ENCODE results near the gene DRP2.
"Not testable (repeated sequence)": the region's sequence is repeated elsewhere in the genome, so short reads cannot be mapped to it uniquely, and the experiment has no call there.

The DRP2 gene

DNA sequence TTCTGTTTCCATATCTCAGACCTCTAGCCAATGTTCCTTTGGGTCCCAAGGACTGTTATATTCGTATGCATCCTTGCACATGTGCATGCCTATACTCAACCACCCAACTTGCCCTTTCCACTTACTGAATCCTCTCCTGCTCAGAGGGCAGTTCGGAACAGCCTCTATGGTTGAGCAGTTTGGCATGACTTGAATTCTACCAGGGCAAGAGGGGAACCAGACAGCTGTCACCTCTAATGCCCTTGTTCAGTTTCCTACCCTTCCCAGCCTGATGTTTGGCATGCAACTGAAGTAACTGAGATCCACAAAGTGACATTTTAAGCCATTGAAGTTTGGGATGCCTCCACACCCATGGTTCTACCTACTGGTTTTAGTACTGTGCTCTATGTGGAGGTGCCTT, 17.5 kb downstream of the DRP2 start:
- DNase-seq = no peak

DNA sequence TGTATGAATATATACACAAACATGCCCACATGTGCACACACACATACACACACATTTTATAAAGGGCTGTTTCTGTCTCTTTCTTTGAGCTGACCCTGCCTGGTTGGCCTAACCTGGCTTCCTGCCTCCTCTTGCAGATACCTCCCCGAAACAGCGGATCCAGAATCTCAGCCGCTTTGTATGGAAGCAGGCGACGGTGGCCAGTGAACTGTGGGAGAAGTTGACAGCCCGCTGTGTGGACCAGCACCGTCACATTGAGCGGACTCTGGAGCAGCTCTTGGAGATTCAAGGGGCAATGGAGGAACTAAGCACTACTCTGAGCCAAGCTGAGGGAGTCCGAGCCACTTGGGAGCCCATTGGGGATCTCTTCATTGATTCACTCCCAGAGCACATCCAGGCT, 21.9 kb downstream of the DRP2 start:
- DNase-seq = no peak

DNA sequence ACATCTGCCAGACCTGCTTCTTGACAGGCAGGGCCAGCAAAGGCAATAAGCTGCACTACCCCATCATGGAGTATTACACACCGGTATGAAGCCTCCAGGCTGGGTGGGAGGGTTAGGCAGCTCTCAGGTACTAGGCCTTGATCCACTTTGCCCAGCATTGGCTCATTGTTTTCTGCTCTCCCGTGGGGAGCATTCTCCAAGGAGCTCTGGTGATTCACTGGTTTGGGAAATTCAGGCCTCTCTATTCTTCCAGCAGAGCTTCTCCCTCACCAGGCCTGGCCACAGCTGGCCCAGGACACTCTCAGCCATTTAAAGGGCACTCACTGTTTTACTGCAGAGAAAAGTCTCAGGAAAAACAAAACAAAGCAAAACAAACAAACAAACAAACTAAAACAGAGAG, 33.0 kb downstream of the DRP2 start:
- no peak for DNase-seq

DNA sequence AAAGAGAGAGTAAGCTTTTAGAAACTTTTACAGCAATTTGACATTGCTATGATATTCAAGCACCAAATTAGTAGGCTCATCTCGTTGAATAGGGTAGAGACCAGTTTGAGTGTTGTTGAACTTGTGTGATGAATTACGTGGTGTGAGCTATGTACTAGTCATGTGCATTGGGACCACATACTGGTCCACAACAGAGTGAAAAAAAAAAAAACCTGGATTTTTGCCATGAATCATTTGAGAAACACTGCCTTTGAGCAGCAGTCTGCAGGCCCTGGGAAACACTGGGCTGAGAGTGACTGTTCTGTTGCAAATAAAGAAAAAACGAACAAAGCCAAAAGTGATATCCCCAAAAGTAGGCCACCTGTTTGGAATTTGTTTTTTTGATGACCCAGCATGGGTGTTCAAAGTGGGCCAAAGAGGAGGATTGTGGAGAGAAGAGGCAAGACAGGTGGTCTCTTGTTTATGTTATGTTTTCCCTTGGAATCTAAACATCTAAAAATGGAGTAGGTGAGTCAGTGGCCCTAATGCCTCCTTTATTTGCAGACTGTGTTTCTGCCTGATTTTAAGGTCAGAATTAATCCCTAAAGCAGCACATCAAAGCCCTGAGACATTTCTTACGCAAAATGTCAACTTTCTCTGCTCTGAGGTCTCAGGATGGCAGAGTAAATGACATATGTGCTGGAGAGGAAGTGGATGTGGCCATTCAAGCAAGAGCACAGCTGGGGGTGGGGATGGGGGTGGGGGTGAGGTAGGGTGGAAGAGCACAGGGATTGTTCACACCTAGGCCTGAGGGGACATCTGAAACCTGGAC, 38.1 kb downstream of the DRP2 start:
- no peak for DNase-seq

DNA sequence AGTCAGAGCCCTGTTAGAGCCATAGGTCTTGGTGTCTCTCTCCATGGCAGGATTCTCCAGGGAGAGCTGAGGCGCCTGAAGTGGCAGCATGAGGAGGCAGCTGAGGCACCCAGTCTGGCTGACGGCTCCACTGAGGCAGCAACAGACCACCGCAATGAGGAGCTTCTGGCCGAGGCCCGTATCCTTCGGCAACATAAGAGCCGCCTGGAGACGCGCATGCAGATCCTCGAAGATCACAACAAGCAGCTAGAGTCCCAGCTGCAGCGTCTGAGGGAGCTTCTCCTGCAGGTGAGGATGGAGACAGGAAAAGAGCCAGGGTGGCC, 38.6 kb downstream of the DRP2 start:
- no peak for DNase-seq

DNA sequence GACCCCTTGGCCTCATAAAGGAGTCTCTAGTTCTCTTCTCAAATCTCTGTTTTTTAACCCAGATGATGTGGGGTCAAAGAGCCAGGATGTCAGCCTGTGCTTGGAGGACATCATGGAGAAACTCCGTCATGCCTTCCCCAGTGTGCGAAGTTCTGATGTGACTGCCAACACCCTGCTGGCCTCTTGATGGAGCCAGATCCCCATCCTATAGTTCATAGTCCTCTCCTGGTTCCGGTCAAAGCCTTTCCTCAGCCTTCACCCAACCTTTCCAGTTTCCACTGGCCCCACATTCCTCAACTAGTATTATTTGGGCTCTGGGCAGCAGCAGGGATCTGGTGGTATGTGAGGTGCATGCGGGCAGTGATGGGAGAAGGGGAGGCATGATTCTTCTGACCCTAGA, 40.8 kb downstream of the DRP2 start:
- no peak for DNase-seq

DNA sequence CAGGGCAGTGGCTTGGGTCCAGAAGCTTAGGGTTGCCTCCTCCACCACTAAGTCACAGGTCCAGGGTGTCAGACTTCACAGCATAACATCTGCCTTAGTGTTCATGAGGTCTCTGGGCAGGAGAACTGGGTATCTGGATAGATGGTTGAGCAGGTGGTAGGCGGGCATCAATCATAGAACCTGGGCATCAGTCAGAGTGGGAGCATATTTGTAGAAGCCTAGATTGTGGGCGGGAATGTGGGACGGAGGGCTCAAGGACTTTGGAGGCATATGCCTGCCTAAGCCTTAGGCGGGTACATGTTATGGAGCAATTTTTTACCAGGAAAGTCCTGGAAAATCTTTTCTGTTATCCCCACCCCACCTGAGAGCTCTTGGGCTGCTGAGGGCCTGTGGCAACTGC, 43.0 kb downstream of the DRP2 start:
- no peak for DNase-seq

DNA sequence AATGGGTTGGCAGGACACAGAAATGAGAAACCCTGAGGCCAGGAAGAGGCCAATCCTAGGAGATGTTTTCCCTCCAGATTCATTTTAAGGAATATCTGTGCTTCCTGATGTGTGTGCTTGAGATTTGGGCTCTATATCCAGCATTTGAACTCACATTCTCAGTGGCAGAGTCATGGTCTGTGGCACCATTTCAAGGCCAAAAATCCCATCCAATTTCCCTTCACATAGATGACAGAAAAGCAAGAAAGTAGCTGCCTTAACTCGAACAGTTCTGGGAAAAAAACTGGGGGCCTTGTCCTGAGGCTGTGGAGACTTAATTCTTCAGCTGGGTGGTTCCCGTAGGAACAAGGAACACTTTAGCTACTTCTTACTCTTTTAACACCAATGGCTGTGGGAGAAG, 44.2 kb downstream of the DRP2 start:
- no peak for DNase-seq

DNA sequence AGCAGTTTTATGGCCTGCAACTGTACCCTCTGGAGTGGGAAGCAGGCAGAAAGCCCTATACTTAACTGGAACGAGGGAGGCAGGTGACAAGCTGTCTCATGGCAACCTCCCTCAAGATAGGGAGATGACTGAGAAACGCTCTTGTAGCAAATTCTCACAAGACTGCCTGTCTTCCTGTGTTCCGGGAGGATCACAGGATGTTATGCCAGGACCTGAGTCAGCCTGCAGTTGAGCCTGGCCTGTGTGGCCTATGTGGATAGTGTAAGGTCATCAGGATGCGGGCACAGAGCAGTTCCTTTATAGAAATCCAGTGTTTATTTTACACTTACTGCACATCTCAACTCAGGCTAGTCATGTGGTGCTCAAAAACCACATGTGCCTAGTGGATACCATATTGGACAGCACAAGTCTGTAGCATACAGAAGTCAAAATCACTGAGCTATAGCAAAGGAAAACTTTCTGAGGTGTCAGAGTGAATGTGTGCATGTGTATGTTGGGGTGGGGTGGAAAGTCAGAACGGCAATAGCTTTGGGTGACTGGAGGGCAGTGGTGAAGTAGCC, 46.4 kb downstream of the DRP2 start:
- DNase-seq = no peak

DNA sequence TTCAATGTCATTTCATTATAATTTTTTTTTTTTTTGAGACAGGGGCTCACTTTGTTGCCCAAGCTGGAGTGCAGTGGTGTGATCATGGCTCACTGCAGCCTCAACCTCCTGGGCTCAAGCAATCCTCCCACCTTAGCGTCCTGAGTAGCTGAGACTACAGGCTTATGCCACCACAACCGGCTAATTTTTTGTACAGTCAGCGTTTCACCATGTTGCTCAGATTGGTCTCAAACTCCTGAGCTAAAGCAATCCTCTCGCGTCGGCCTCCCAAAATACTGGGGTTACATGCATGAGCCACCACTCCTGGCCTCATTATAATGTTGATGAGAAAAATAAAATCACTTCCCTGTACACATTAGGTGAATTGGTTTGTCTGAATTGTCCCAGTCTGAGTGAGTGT, 54.6 kb downstream of the DRP2 start:
- no peak for DNase-seq

DNA sequence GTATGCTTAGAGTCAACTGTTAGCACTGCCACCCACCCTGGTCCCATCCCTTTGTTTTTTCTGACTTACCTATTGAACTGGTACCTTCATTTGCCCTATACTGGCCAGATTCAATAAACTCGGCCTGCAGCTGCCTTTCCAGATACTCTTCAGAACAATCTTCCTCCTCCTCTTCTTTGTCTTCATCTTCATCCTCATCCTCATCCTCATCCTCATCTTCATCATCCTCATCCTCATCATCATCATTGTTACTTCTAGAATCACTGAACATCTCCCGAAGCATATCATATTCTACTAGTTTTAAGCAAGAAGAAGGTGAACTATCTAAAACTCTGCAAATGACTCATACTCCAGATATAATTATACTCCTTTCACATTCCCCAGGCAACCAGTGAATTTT, 56.7 kb downstream of the DRP2 start:
- no peak for DNase-seq

DNA sequence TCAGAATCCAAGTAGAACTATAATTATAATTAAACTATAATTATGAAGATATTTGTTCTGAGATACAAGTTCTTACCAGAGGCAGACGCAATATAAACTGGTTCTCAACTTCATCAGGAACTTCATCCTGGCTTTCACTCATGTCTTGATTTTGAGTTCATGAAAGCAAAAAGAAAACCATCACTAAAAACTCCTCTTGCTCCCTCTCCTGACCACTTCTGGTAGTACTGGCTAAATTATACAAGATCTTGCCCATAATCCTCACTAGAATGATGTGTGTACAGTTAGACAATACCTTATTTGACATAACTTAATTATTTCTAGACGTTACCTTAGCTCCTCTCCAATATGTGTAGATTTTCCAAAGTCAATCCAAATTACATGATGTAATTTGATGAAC, 67.8 kb downstream of the DRP2 start:
- DNase-seq = no peak

DNA sequence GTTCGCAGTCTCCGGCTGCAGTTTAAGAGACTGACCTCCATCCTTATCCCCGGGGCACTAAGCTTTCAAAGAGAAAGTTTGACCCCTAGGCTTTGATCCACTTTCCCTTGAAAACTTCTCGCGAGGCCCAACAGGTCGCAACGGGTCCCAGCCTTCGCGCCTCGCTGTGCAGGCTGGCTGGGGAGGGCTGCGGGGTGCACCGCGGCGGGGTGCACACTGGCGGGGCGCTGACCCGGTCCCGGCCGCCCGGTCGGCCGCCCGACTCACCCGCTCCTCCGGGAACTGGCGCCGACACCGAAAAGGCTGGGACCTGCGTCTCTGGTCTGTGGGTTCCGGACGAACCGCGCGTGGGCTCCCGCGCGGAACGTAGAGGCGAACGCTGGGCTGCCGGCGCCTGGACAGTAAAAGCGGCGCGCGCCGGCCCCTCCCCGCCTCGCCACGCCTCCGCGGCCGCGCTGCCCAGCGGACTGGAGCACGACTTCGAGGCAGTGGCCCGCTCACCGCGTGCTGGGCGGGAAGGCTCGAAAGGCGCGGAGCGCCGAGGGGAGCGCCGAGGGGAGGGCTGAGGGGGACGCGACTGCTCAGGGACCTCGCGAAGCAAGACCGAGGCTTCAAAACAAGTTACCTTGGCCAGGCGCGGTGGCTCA, 71.5 kb downstream of the DRP2 start, which contains the start of gene TAF7L:
TAF7L (minus strand) TSS at position 378 of the 647 bp plus-strand sequence. CDS start 3,791 bp downstream, outside the sequence.
- no peak for DNase-seq

DNA sequence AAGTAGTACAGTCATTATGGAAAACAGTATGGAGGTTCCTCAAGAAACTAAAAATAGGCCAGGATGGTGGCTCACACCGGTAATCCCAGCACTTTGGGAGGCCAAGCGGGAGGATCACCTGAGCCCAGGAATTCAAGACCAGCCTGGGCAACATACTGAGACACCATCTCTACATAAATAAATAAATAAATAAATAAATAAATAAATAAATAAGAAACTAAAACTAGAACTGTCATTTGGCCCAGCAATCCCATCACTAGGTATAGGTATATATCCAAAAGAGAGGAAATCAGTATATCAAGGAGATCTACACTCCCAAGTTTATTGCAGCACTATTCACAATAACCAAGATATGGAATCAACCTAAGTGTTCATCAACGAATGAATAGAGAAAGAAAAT, 76.0 kb downstream of the DRP2 start:
- not testable (repeated sequence) for DNase-seq

DNA sequence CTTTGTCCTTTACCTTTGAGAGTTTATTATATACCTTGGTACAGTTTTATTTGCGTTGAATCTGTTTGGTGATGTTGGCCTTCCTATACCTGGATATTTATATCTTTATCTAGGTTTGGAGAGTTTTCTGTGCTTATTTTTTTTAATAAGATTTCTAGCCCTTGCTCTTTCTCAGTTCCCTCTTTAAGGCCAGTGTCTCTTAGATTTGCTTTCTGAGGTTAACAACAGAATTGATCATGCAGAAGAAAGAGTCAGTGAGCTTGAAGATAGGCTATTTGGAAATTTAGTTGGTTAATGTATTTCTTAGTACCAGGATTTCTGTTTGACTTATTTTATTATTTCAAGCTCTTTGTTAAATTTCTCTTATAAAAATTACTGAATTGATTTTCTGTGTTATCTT, 84.2 kb downstream of the DRP2 start:
- DNase-seq = no peak

All from DMS79 (cell line).